Measurements from ENCODE around the gene BHLHE23.

Gene BHLHE23

GRCh38 chr20:63006540-63007359 is at the start of gene BHLHE23:
Gene BHLHE23 (minus strand): TSS chr20:63006964. CDS start chr20:63006774, 190 bp downstream.
- DNase-seq (ENCODE audit: low read depth), result no peak
- TF ChIP-seq CTCF (IDR thresholded peaks at IDR 0.05; ENCODE audit: insufficient read depth, low read depth, low read length, missing control alignments), result no peak
- H3K4me3 ChIP-seq (ENCODE audit: low read length), result no peak within 1 kb of the TSS

GRCh38 chr20:63055575-63056235 is 48.9 kb upstream of the BHLHE23 start:
- no peak for DNase-seq (ENCODE audit: low read depth)
- no peak overlapping the region for H3K4me3 ChIP-seq (ENCODE audit: low read length)
- no peak for TF ChIP-seq CTCF (IDR thresholded peaks at IDR 0.05; ENCODE audit: insufficient read depth, low read depth, low read length, missing control alignments)

GRCh38 chr20:63054681-63055240 is 48.0 kb upstream of the BHLHE23 start:
- no peak overlapping the region for H3K4me3 ChIP-seq (ENCODE audit: low read length)
- no peak for DNase-seq (ENCODE audit: low read depth)
- no peak for TF ChIP-seq CTCF (IDR thresholded peaks at IDR 0.05; ENCODE audit: insufficient read depth, low read depth, low read length, missing control alignments)

GRCh38 chr20:63054103-63054474 is 47.3 kb upstream of the BHLHE23 start:
- no peak for DNase-seq (ENCODE audit: low read depth)
- no peak for TF ChIP-seq CTCF (IDR thresholded peaks at IDR 0.05; ENCODE audit: insufficient read depth, low read depth, low read length, missing control alignments)
- H3K4me3 ChIP-seq (ENCODE audit: low read length), result no peak overlapping the region

- no peak for TF ChIP-seq CTCF (IDR thresholded peaks at IDR 0.05; ENCODE audit: insufficient read depth, low read depth, low read length, missing control alignments)
- no peak for DNase-seq (ENCODE audit: low read depth)
- H3K4me3 ChIP-seq (ENCODE audit: low read length), result no peak overlapping the region
These were observed 46.8 kb upstream of the BHLHE23 start for GRCh38 chr20:63053432-63054102.

GRCh38 chr20:63052571-63053431 is 46.0 kb upstream of the BHLHE23 start:
- DNase-seq (ENCODE audit: low read depth), result no peak
- H3K4me3 ChIP-seq (ENCODE audit: low read length), result no peak overlapping the region
- TF ChIP-seq CTCF (IDR thresholded peaks at IDR 0.05; ENCODE audit: insufficient read depth, low read depth, low read length, missing control alignments), result no peak

Measured in epithelial cell of esophagus (primary cell).